ENCODE results near the gene FSTL5.

Gene FSTL5

GRCh38 chr4:161894493-161895167 is 269.2 kb downstream of the FSTL5 start:
- no peaks in the 10 kb centered on the region for H3K27me3 ChIP-seq (ENCODE audit: control insufficient read depth, insufficient read depth, low read length)
- H3K9ac ChIP-seq (ENCODE audit: low read depth, low read length): no peak overlapping the region
- H3K9me3 ChIP-seq (ENCODE audit: control insufficient read depth, insufficient read depth, low read length): no peaks in the 10 kb centered on the region
- H3K4me3 ChIP-seq (ENCODE audit: low read depth, low read length): no peak overlapping the region
- no peak overlapping the region for H3K27ac ChIP-seq (ENCODE audit: low read depth, low read length)
- no peaks in the 10 kb centered on the region for H3K4me1 ChIP-seq (ENCODE audit: control insufficient read depth, insufficient read depth, low read length)
- H3K36me3 ChIP-seq (ENCODE audit: control insufficient read depth, insufficient read depth, low read length): no peaks in the 10 kb centered on the region

GRCh38 chr4:161894014-161894413 is 269.8 kb downstream of the FSTL5 start:
- H3K4me1 ChIP-seq (ENCODE audit: control insufficient read depth, insufficient read depth, low read length): no peaks in the 10 kb centered on the region
- no peaks in the 10 kb centered on the region for H3K27me3 ChIP-seq (ENCODE audit: control insufficient read depth, insufficient read depth, low read length)
- H3K9me3 ChIP-seq (ENCODE audit: control insufficient read depth, insufficient read depth, low read length): no peaks in the 10 kb centered on the region
- no peak overlapping the region for H3K9ac ChIP-seq (ENCODE audit: low read depth, low read length)
- no peak overlapping the region for H3K4me3 ChIP-seq (ENCODE audit: low read depth, low read length)
- no peaks in the 10 kb centered on the region for H3K36me3 ChIP-seq (ENCODE audit: control insufficient read depth, insufficient read depth, low read length)
- H3K27ac ChIP-seq (ENCODE audit: low read depth, low read length): no peak overlapping the region

GRCh38 chr4:161893566-161893965 is 270.2 kb downstream of the FSTL5 start:
- H3K27me3 ChIP-seq (ENCODE audit: control insufficient read depth, insufficient read depth, low read length): no peaks in the 10 kb centered on the region
- no peak overlapping the region for H3K4me3 ChIP-seq (ENCODE audit: low read depth, low read length)
- no peak overlapping the region for H3K27ac ChIP-seq (ENCODE audit: low read depth, low read length)
- H3K9me3 ChIP-seq (ENCODE audit: control insufficient read depth, insufficient read depth, low read length): no peaks in the 10 kb centered on the region
- H3K9ac ChIP-seq (ENCODE audit: low read depth, low read length): no peak overlapping the region
- no peaks in the 10 kb centered on the region for H3K36me3 ChIP-seq (ENCODE audit: control insufficient read depth, insufficient read depth, low read length)
- H3K4me1 ChIP-seq (ENCODE audit: control insufficient read depth, insufficient read depth, low read length): no peaks in the 10 kb centered on the region

GRCh38 chr4:161892951-161893350 is 270.8 kb downstream of the FSTL5 start:
- H3K36me3 ChIP-seq (ENCODE audit: control insufficient read depth, insufficient read depth, low read length): no peaks in the 10 kb centered on the region
- H3K9ac ChIP-seq (ENCODE audit: low read depth, low read length): no peak overlapping the region
- no peaks in the 10 kb centered on the region for H3K9me3 ChIP-seq (ENCODE audit: control insufficient read depth, insufficient read depth, low read length)
- H3K4me1 ChIP-seq (ENCODE audit: control insufficient read depth, insufficient read depth, low read length): no peaks in the 10 kb centered on the region
- no peak overlapping the region for H3K4me3 ChIP-seq (ENCODE audit: low read depth, low read length)
- H3K27ac ChIP-seq (ENCODE audit: low read depth, low read length): no peak overlapping the region
- no peaks in the 10 kb centered on the region for H3K27me3 ChIP-seq (ENCODE audit: control insufficient read depth, insufficient read depth, low read length)

GRCh38 chr4:161883157-161883556 is 280.6 kb downstream of the FSTL5 start:
- Histone ChIP-seq H3K9ac (ENCODE audit: low read depth, low read length) (no peak overlapping the region), H3K36me3 (ENCODE audit: control insufficient read depth, insufficient read depth, low read length) (no peaks in the 10 kb centered on the region)

GRCh38 chr4:161881370-161881769 is 282.4 kb downstream of the FSTL5 start:
- Histone ChIP-seq H3K27ac (ENCODE audit: low read depth, low read length) (no peak overlapping the region), H3K4me1 (ENCODE audit: control insufficient read depth, insufficient read depth, low read length) (no peaks in the 10 kb centered on the region), H3K36me3 (ENCODE audit: control insufficient read depth, insufficient read depth, low read length) (no peaks in the 10 kb centered on the region), H3K9me3 (ENCODE audit: control insufficient read depth, insufficient read depth, low read length) (no peaks in the 10 kb centered on the region), H3K9ac (ENCODE audit: low read depth, low read length) (no peak overlapping the region), H3K27me3 (ENCODE audit: control insufficient read depth, insufficient read depth, low read length) (no peaks in the 10 kb centered on the region), H3K4me3 (ENCODE audit: low read depth, low read length) (no peak overlapping the region)

More at GRCh38 chr4:161883157-161883556, 280.6 kb downstream of the FSTL5 start:
- Histone ChIP-seq H3K27ac (ENCODE audit: low read depth, low read length) (no peak overlapping the region), H3K4me3 (ENCODE audit: low read depth, low read length) (no peak overlapping the region), H3K4me1 (ENCODE audit: control insufficient read depth, insufficient read depth, low read length) (no peaks in the 10 kb centered on the region), H3K27me3 (ENCODE audit: control insufficient read depth, insufficient read depth, low read length) (no peaks in the 10 kb centered on the region), H3K9me3 (ENCODE audit: control insufficient read depth, insufficient read depth, low read length) (no peaks in the 10 kb centered on the region)

- Histone ChIP-seq H3K36me3 (ENCODE audit: control insufficient read depth, insufficient read depth, low read length) (no peaks in the 10 kb centered on the region), H3K4me3 (ENCODE audit: low read depth, low read length) (no peak overlapping the region), H3K27ac (ENCODE audit: low read depth, low read length) (no peak overlapping the region), H3K27me3 (ENCODE audit: control insufficient read depth, insufficient read depth, low read length) (no peaks in the 10 kb centered on the region), H3K4me1 (ENCODE audit: control insufficient read depth, insufficient read depth, low read length) (no peaks in the 10 kb centered on the region), H3K9ac (ENCODE audit: low read depth, low read length) (no peak overlapping the region), H3K9me3 (ENCODE audit: control insufficient read depth, insufficient read depth, low read length) (no peaks in the 10 kb centered on the region)
Observed at GRCh38 chr4:161869511-161869910, 294.3 kb downstream of the FSTL5 start.

GRCh38 chr4:161856711-161857326 is 307.0 kb downstream of the FSTL5 start:
- Histone ChIP-seq H3K27ac (ENCODE audit: low read depth, low read length) (no peak overlapping the region), H3K9ac (ENCODE audit: low read depth, low read length) (no peak overlapping the region), H3K4me3 (ENCODE audit: low read depth, low read length) (no peak overlapping the region; the same call in 1 of the 2 replicates), H3K27me3 (ENCODE audit: control insufficient read depth, insufficient read depth, low read length) (no peaks in the 10 kb centered on the region), H3K36me3 (ENCODE audit: control insufficient read depth, insufficient read depth, low read length) (no peaks in the 10 kb centered on the region), H3K4me1 (ENCODE audit: control insufficient read depth, insufficient read depth, low read length) (peaks cover 16% of the 10 kb centered on the region), H3K9me3 (ENCODE audit: control insufficient read depth, insufficient read depth, low read length) (no peaks in the 10 kb centered on the region)

GRCh38 chr4:161850631-161851030 is 313.2 kb downstream of the FSTL5 start:
- Histone ChIP-seq H3K27me3 (ENCODE audit: control insufficient read depth, insufficient read depth, low read length) (no peaks in the 10 kb centered on the region), H3K9ac (ENCODE audit: low read depth, low read length) (no peak overlapping the region), H3K36me3 (ENCODE audit: control insufficient read depth, insufficient read depth, low read length) (no peaks in the 10 kb centered on the region), H3K27ac (ENCODE audit: low read depth, low read length) (no peak overlapping the region), H3K4me3 (ENCODE audit: low read depth, low read length) (no peak overlapping the region), H3K9me3 (ENCODE audit: control insufficient read depth, insufficient read depth, low read length) (no peaks in the 10 kb centered on the region), H3K4me1 (ENCODE audit: control insufficient read depth, insufficient read depth, low read length) (no peaks in the 10 kb centered on the region)

- Histone ChIP-seq H3K9ac (ENCODE audit: low read depth, low read length) (no peak overlapping the region), H3K27ac (ENCODE audit: low read depth, low read length) (no peak overlapping the region), H3K27me3 (ENCODE audit: control insufficient read depth, insufficient read depth, low read length) (no peaks in the 10 kb centered on the region), H3K36me3 (ENCODE audit: control insufficient read depth, insufficient read depth, low read length) (no peaks in the 10 kb centered on the region), H3K9me3 (ENCODE audit: control insufficient read depth, insufficient read depth, low read length) (no peaks in the 10 kb centered on the region), H3K4me3 (ENCODE audit: low read depth, low read length) (no peak overlapping the region), H3K4me1 (ENCODE audit: control insufficient read depth, insufficient read depth, low read length) (no peaks in the 10 kb centered on the region)
Observed at GRCh38 chr4:161841759-161842158, 322.0 kb downstream of the FSTL5 start.

GRCh38 chr4:161829591-161829990 is 334.2 kb downstream of the FSTL5 start:
- H3K27me3 ChIP-seq (ENCODE audit: control insufficient read depth, insufficient read depth, low read length): no peaks in the 10 kb centered on the region
- H3K27ac ChIP-seq (ENCODE audit: low read depth, low read length): no peak overlapping the region
- no peak overlapping the region for H3K9ac ChIP-seq (ENCODE audit: low read depth, low read length)
- H3K36me3 ChIP-seq (ENCODE audit: control insufficient read depth, insufficient read depth, low read length): no peaks in the 10 kb centered on the region
- H3K4me1 ChIP-seq (ENCODE audit: control insufficient read depth, insufficient read depth, low read length): no peaks in the 10 kb centered on the region
- H3K4me3 ChIP-seq (ENCODE audit: low read depth, low read length): no peak overlapping the region
- H3K9me3 ChIP-seq (ENCODE audit: control insufficient read depth, insufficient read depth, low read length): no peaks in the 10 kb centered on the region
